NCI-H69 (cell line): ENCODE measurements around the gene EXOC7.

Source experiments
- DNase-seq: peaks from one replicate; lab custom pipeline; 2025; lab: John Stamatoyannopoulos, UW

The EXOC7 gene

DNA sequence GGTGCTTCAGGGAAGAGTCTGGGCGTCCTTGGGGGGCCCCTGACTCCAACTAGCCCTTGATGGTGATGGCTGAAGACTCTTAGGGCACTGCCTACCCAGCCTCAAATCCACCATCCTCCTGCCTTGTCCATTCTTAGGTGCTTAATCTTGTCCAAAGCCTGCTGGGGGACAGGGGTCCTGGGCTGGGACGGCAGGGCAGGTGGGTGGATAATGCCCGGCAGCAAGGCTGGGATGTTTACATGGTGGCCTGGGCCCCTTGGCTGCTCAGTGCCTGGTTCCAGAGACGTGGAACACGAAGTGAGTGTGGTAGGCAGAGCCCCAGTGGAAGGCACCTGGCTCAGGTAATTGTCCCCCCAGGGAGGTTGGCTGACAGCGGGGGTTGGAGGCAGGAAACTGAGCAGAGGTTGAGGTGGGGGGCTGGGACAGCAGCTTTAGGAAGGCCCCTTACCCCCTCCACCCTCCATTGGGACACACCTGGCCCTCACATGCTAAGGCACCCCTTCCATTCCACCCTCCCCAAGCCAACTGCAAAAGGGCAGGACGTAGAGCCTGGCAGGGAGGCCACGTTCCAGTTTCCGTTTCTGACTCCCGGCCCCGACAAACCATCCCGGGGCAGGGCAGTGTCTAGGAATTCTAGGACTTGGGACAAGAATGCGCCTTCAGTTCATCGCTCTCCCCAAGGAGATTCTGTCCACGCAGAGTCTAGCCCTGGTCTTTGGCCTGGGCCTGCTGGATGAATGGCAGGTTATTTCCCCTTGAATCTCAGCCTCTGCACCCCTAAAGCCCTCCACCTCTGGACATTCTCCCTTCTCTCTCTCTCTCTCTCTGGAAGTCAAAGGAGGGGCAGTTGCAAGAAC lies 35.5 kb upstream of the EXOC7 start:
- peak; percentile 30 for DNase-seq

DNA sequence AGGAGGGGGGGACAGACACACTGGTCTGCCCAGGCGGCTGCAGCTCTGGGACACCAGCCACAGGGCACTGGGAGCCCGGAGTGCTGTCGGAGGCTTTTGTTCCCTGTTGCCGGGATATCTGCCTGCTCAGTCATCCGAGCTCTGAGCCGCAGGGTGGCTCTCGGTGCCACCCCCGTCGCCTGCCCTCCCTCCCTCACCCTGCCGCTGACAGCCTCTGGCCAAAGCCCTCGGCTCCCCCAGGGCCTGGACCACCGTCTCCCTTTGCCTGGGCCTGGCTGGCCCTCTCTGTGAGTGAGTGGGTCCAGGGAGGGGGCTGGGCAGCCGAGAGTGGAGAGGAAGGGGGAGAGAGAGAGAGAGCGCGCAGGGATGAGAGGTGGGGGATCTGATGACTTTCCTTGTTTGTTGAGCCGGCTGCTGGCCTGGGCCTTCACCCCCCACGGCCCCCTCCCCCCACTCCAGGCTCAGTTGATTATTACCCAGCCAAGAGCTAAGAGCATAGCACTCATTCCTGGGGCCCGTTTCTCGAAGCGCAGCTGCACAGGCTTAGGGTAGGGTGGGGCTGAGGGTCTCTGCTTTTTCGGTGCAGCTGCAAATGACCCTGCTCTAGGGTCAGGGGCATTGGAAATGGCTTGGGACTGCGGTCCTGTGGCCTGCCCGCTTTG lies 34.8 kb upstream of the EXOC7 start:
- peak; percentile 75 for DNase-seq

DNA sequence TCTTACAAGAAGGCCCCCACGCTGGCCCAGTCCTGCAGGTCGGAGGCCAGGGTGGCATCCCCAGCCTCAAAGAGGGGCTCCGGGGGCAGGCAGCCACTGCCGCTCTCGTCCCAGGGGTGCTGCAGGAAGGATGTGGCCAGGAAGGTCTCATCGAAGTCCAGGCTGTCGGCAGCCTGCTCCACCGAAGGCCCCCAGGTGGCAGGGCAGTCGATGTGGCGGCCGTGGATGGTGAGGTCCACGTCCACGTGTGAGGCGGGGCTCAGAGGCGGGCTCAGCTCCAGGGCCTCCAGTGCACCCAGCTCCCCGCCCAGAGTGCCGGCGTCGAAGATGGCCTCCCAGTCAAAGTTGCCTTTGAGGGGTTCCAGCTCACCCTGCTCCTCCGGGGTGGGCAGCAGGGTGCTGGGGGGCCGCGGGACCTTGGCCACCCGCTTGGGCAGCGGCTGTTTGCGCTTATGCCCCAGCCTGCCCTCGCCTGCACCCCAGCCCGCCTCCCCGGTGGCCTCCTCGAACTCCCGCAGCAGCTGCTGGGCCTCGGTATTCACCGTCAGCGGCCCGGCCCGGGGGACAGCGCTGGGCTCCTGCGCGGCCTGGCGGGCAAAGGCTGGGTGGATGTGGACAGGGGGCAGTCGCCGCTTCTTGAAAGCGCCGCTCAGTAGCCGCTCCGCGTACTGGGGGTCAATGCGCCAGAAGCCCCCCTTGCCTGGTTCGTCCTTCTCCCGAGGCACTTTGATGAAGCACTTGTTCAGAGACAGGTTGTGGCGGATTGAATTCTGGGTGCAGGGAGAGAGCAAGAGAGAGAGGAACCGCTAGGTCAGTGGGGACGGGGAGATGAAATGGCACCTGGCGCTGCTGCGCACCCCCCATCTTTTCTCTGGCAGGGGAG lies 34.0 kb upstream of the EXOC7 start:
- DNase-seq = no peak

- DNase-seq = no peak
These were observed 33.4 kb upstream of the EXOC7 start for GRCh38 chr17:76137001-76137350.

GRCh38 chr17:76136276-76137000 lies 32.9 kb upstream of the EXOC7 start:
- DNase-seq = peak; percentile 78

GRCh38 chr17:76135810-76136188 lies 32.2 kb upstream of the EXOC7 start:
- no peak for DNase-seq

- DNase-seq = no peak
These were observed 31.6 kb upstream of the EXOC7 start for GRCh38 chr17:76134911-76135809.

- DNase-seq = peak; percentile 95
These were observed 29.2 kb upstream of the EXOC7 start for GRCh38 chr17:76132574-76133338.

DNA sequence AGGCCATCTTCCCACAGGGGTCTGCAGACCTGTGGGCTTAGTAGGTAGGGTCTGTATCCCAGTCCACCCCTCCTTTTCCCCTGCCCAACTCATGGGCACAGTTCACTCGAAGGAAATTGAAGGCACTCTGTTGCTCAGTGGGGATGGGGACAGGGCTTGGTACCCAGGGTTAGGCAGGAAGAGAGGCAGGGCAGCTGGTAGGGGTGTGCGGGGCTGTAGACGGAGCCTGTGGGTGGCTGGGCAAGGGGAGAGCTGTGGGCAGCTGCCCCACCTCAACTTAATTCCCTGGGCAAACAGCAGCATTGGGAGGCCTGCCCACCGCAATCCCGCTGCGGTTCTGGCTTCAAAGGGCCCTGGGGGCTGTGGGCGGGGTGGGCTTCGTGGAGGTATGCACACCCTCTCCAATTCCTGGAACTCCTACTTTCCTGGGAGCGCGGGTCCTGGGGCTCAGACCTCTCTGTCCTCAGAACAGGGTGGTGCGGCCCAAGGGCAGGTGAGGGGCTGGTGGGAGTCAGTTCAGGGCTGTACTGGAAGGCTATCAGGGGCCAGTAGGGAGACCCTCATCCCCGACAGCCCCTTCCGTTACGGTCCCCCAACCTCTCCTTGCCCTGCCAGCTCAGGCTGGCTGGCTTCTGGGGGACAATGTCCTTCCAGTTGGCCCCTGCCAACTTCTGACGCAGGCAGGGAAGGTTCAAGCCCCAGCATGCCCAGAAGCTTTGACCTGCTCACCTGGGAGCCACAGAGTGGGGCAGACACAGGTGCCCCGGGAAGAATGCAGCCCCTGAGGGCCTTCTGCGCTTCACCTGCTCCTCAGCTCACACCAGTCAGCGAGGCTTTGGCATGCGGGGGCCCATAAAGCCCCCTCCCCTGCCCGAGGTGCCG lies 28.3 kb upstream of the EXOC7 start:
- no peak for DNase-seq

DNA sequence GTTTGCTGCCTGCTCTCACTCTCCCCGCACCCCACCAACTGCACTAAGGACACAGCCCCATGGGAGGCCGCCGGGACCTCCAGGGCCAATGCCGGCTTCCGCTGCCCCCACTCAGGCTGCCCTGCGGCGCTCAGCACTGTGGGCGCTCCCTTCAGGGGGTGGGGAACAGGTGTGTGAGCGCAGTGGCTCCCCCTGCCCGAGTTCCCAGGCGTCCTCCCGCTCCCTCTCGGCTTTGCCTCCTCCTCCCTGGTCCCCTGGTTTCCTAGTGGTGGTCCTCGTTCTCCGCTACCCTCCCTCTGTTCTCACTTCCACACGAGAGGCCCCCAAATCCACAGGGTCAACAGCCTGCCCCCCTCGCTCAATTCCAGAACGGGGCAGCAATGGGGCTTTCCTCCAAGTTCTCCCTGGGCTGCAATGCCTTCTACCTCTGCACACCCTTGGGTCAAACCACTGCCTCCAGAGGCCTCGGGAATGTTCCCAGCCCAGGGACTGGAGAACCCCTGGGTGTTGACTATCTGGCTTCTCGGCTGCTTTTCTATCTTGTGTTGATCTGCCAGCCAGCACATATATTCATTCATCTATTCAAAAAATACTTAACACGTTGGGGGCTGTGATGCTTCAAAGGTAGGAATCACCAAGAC lies 27.6 kb upstream of the EXOC7 start:
- DNase-seq = no peak

DNA sequence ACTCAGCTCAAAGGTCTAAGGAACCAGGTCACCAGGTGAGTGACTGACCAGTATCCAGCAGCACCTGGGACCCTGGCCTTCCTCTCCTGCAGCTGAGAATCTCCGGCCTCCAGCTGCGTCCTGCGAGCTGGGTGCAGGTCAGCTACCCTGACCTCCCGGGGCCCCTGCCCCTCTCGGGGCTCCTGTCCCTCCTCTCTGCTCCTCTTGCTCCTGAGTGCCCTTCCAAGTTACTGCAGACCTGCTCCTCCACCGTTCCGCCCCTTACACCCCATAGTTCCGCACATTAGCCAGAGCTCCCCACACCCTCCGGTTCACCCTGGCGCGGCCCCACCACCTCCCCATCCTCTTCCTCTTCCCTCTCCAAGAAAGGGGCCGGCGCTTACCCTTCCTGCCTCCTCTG lies 26.9 kb upstream of the EXOC7 start:
- DNase-seq = no peak

GRCh38 chr17:76125922-76126321 lies 22.3 kb upstream of the EXOC7 start:
- no peak for DNase-seq

DNA sequence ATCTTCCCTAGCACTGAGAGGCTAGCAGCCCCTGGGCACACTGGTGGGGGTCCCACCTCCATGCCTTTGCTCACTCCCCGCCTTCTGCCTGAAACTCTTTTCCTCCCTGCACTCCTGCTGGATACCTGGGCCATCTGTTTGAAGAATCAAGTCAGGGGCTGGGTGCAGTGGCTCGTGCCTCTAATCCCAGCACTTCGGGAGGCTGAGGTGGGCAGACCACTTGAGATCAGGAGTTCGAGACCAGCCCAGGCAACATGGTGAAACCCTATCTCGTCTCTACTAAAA lies 21.7 kb upstream of the EXOC7 start:
- DNase-seq = no peak

- no peak for DNase-seq
These were observed 21.2 kb upstream of the EXOC7 start for GRCh38 chr17:76124582-76125390.

GRCh38 chr17:76123749-76124581 lies 20.4 kb upstream of the EXOC7 start:
- DNase-seq = no peak

GRCh38 chr17:76123191-76123499 lies 19.6 kb upstream of the EXOC7 start:
- no peak for DNase-seq

- DNase-seq = no peak
These were observed 19.0 kb upstream of the EXOC7 start for GRCh38 chr17:76122431-76123190.
